ENCODE data around the gene KRT86.
"Not testable (repeated sequence)": the region's sequence is repeated elsewhere in the genome, so short reads cannot be mapped to it uniquely, and the experiment has no call there.

The KRT86 gene

GRCh38 chr12:52238916-52239646 is 35.4 kb upstream of the KRT86 start:
- DNase-seq (ENCODE audit: low spot score) = no peak

- no peak for DNase-seq (ENCODE audit: low spot score)
These were observed 34.7 kb upstream of the KRT86 start for GRCh38 chr12:52239767-52240166.

- not testable (repeated sequence) for DNase-seq (ENCODE audit: low spot score)
These were observed 34.2 kb upstream of the KRT86 start for GRCh38 chr12:52240247-52240646.

GRCh38 chr12:52241205-52241842 is 33.1 kb upstream of the KRT86 start:
- no peak for DNase-seq (ENCODE audit: low spot score)

- DNase-seq (ENCODE audit: low spot score) = no peak
These were observed 31.8 kb upstream of the KRT86 start for GRCh38 chr12:52242442-52243258.

GRCh38 chr12:52243259-52243855 is 31.1 kb upstream of the KRT86 start:
- no peak for DNase-seq (ENCODE audit: low spot score)

GRCh38 chr12:52243856-52244614 is 30.4 kb upstream of the KRT86 start:
- DNase-seq (ENCODE audit: low spot score) = peak; percentile 71

- no peak for DNase-seq (ENCODE audit: low spot score)
These were observed 29.8 kb upstream of the KRT86 start for GRCh38 chr12:52244615-52244994.

GRCh38 chr12:52245259-52245961 is 29.0 kb upstream of the KRT86 start:
- DNase-seq (ENCODE audit: low spot score) = no peak

- no peak for DNase-seq (ENCODE audit: low spot score)
These were observed 28.4 kb upstream of the KRT86 start for GRCh38 chr12:52245962-52246569.

- peak; percentile 46 for DNase-seq (ENCODE audit: low spot score)
These were observed 27.5 kb upstream of the KRT86 start for GRCh38 chr12:52246720-52247621.

- no peak for DNase-seq (ENCODE audit: low spot score)
These were observed 26.6 kb upstream of the KRT86 start for GRCh38 chr12:52247622-52248540.

GRCh38 chr12:52248541-52249461 is 25.6 kb upstream of the KRT86 start:
- no peak for DNase-seq (ENCODE audit: low spot score)

- DNase-seq (ENCODE audit: low spot score) = no peak
These were observed 24.9 kb upstream of the KRT86 start for GRCh38 chr12:52249511-52250047.

- DNase-seq (ENCODE audit: low spot score) = no peak
These were observed 24.1 kb upstream of the KRT86 start for GRCh38 chr12:52250048-52250990.

All from activated CD4-positive, alpha-beta T cell treated with anti-CD3 and anti-CD28 coated beads, Interleukin-2, Interleukin-4, amounts not matched to agents 100 ng/mL and 50 ng/mL, durations not matched to agents 16 hours and 8 hours (primary cell).